Right hindlimb (tissue), 1 donor: Measurements from ENCODE around the gene AHI1.
A peak's percentile ranks its signal among the peaks of the same experiment; 100 is the strongest.
"Not testable (repeated sequence)": the region's sequence is repeated elsewhere in the genome, so short reads cannot be mapped to it uniquely, and the experiment has no call there.

Experiments
- DNase-seq: peaks from one replicate; pipeline ENCODE4 v3.0.0-alpha.2; 2018

Gene AHI1

GRCh38 chr6:135505222-135505621 is 7.7 kb upstream of the AHI1 start:
- no peak for DNase-seq

GRCh38 chr6:135504734-135505133 is 7.2 kb upstream of the AHI1 start:
- no peak for DNase-seq

GRCh38 chr6:135503703-135504475 is 6.3 kb upstream of the AHI1 start:
- DNase-seq: no peak

GRCh38 chr6:135499441-135500340 is 2.2 kb upstream of the AHI1 start:
- no peak for DNase-seq

- DNase-seq: peak; percentile 84
These were observed 773 bp upstream of the AHI1 start for GRCh38 chr6:135498185-135498841.

- no peak for DNase-seq
These were observed 634 bp downstream of the AHI1 start for GRCh38 chr6:135496800-135497411.

GRCh38 chr6:135493218-135493961 is 4.2 kb downstream of the AHI1 start:
- no peak for DNase-seq

GRCh38 chr6:135490381-135490780 is 7.2 kb downstream of the AHI1 start:
- DNase-seq: no peak

GRCh38 chr6:135488023-135488422 is 9.5 kb downstream of the AHI1 start:
- DNase-seq: no peak

GRCh38 chr6:135483903-135484302 is 13.6 kb downstream of the AHI1 start:
- not testable (repeated sequence) for DNase-seq

GRCh38 chr6:135481783-135482369 is 15.7 kb downstream of the AHI1 start:
- DNase-seq: no peak

- no peak for DNase-seq
These were observed 17.9 kb downstream of the AHI1 start for GRCh38 chr6:135479601-135480000.

- no peak for DNase-seq
These were observed 18.9 kb downstream of the AHI1 start for GRCh38 chr6:135478626-135479025.

- peak; percentile 31 for DNase-seq
These were observed 22.2 kb downstream of the AHI1 start for GRCh38 chr6:135475292-135475886.

- no peak for DNase-seq
These were observed 23.2 kb downstream of the AHI1 start for GRCh38 chr6:135474362-135474761.

GRCh38 chr6:135465903-135466302 is 31.6 kb downstream of the AHI1 start:
- no peak for DNase-seq

- DNase-seq: no peak
These were observed 32.2 kb downstream of the AHI1 start for GRCh38 chr6:135465307-135465706.

GRCh38 chr6:135464634-135465033 is 32.9 kb downstream of the AHI1 start:
- no peak for DNase-seq

GRCh38 chr6:135461208-135461607 is 36.3 kb downstream of the AHI1 start:
- no peak for DNase-seq

- no peak for DNase-seq
These were observed 39.5 kb downstream of the AHI1 start for GRCh38 chr6:135458051-135458450.

GRCh38 chr6:135451617-135452190 is 45.8 kb downstream of the AHI1 start:
- DNase-seq: no peak
